Urinary bladder (tissue), 4 donors: Measurements from ENCODE around the gene TGM2. TPM values are rescaled to one million over a fixed set of nuclear protein-coding genes. Genes with fewer than 3 reads are reported as not detected.

Experiments
- DNase-seq: peaks from one replicate; pipeline ENCODE4 v3.0.0-alpha.2; 2015; ENCODE audit errors: extremely low spot score
- H3K27ac ChIP-seq: one replicate; pipeline ENCODE4 v1.5.1; 2013; ENCODE audit warnings: low read depth, mild to moderate bottlenecking, moderate library complexity
- H3K36me3 ChIP-seq: one replicate; pipeline ENCODE4 v1.6.1; 2013; ENCODE audit warnings: mild to moderate bottlenecking, moderate library complexity; ENCODE audit not compliant: insufficient read depth
- H3K4me1 ChIP-seq: one replicate; pipeline ENCODE4 v1.6.1; 2013; ENCODE audit warnings: mild to moderate bottlenecking, moderate library complexity; ENCODE audit not compliant: insufficient read depth
- H3K4me3 ChIP-seq: one replicate; pipeline ENCODE4 v1.5.1; 2013; ENCODE audit warnings: low read depth, low read length
- WGBS: extraction: QIAGEN DNeasy Blood & Tissue Kit; methylation state at CpG from one replicate; pipeline ENCODE4 v1.1.7; 2013; 5-methylcytosine and 5-hydroxymethylcytosine counted together
- polyA plus RNA-seq: library from polyadenylated mRNA; stranded (reverse); fragments of 200-250 nt; gene quantifications from one replicate; pipeline ENCODE4 v1.2.3, GENCODE V29; 2013
- total RNA-seq: library from RNA; depleted of rRNA; stranded (reverse); fragments of >200 nt; gene quantifications from one replicate; pipeline ENCODE4 v1.2.3, GENCODE V29; 2014
- donor health status: healthy with polysubstance abuse.
- donor health status: healthy.

The TGM2 gene
- total and polyA plus RNA-seq, 2 donors: 75.7 to 360 TPM

DNA sequence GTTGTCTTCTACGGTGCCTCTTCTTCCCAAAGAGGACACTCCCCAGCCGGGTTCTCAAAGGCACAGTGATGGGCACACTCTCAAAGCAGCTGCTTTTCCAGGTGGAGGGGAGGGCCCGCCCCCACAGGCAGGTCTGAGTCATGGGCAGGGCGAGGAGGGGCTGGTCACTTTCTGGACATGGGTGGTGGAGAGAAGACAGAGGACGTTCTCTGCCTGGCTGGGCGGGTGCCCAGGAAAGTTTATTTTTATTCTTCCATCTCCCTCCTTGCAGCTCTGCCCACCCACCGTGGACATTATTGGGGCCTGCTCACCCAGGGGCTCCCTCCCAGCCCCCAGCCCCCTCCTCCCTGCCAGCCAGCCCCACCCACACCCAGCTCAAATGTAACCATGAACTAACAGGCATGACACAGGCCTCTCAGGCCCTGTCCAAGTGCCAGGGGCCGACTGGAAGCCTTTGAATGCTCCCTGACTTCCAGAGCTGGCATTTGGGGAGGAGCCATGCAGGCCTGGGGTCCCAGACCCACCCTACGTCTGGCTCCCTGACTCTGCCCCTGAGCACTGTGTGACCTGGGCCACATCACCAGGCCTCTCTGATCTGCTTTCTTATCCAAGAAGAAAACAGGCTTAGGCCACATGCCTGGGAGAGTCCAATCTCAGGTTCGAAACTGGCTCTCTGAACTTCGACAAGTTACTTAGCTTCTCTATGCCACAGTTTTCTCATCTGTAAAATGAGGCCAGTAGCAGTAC, 8.0 kb downstream of the TGM2 start:
- WGBS: 47% methylated on average over 11 of the region's 11 CpGs
- no peaks in the 10 kb centered on the region for H3K4me1 ChIP-seq
- no peak overlapping the region for H3K4me3 ChIP-seq
- no peak overlapping the region for H3K27ac ChIP-seq
- no peak for DNase-seq
- no peaks in the 10 kb centered on the region for H3K36me3 ChIP-seq

DNA sequence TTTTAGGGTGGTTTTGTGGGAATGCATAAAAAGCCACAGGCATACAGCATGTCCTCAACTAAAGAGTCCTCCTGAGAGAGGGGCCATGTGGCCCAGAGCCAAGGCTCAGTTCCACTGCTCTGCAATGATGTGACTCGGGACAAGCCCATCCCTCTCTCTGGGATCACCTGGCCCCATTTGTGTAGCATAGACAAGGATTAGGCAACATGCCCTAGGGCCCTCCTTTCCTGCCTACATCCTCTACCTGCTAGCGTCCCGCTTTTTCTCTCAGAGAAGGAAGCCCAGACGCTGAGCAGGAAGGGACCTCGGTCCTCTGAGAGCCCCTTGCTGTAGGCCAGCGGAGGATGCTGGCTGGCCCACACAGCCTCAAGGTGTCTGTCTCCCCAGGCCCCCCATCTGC, 8.8 kb downstream of the TGM2 start:
- H3K36me3 ChIP-seq: no peaks in the 10 kb centered on the region
- no peaks in the 10 kb centered on the region for H3K4me1 ChIP-seq
- DNase-seq: no peak
- H3K4me3 ChIP-seq: no peak overlapping the region
- 88% methylated on average over 6 of the region's 6 CpGs for WGBS
- H3K27ac ChIP-seq: no peak overlapping the region

DNA sequence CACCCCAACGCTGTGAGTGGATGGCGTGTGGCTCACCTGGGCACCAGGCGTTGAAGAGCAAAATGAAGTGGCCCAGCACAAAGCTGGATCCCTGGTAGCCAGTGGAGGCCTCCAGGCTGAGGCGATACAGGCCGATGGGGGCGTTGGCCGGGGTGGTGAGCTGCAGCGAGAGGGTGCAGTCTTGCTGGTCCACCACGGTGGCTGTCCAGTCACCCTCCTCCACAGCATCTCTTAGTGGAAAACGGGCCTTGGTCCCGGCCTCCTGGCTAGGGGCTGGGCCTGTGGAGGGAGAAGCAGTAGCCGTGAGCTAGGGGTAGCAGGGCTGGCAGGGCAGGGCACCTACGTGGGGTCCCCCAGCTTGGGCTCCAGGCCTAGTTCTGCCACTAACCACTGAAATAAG, 9.3 kb downstream of the TGM2 start:
- DNase-seq: no peak
- no peak overlapping the region for H3K27ac ChIP-seq
- WGBS: 89% methylated on average over 13 of the region's 13 CpGs
- no peaks in the 10 kb centered on the region for H3K36me3 ChIP-seq
- no peaks in the 10 kb centered on the region for H3K4me1 ChIP-seq
- no peak overlapping the region for H3K4me3 ChIP-seq

DNA sequence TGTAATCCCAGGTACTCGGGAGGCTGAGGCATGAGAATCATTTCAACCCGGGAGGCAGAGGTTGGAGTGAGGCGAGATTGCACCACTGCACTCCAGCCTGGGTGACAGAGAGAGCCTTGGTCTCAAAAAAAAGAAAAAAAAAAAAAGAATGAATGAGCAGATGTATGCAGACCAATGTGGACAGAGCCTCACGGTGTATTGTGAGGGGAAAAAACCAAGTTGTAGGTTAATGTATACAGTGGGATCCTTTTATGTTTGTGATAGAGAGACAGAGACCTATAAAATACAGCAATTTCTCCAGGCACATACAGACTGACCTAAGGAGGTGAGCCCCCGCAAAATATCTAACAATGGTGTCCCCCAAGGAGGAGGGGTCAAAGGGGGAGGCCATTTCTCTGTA, 11.7 kb downstream of the TGM2 start:
- H3K4me1 ChIP-seq: no peaks in the 10 kb centered on the region
- 83% methylated on average over 5 of the region's 5 CpGs for WGBS
- no peak overlapping the region for H3K4me3 ChIP-seq
- H3K27ac ChIP-seq: no peak overlapping the region
- DNase-seq: no peak
- H3K36me3 ChIP-seq: no peaks in the 10 kb centered on the region

DNA sequence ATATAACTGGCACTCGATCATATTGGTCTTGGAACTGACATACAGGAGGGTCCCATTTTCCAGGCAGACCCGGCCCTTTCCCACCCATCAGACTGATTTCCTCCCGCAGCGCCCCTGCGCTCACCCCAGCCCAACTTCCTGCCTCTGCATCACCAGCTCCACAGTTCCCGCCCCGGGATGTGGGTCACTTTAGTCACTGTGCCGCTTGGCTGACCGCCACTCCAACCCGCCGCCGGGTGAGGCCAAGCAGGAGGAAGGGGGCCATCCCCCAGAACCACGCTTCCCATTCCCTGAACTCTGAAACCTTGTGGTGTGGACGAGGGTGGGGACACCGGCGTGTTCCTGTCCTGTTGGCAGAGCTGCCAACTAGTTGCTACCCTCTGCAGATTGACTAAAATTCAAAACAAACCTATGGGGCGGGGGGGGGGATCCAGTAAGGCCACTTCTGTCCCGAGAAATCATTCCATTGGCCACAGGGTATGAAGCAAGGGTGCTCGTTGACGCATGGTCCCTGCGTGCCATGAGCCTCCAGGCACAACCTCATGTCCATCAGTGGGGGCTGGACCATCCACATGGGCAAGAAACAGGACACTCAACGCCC, 12.3 kb downstream of the TGM2 start:
- H3K4me3 ChIP-seq: no peak overlapping the region
- no peak for DNase-seq
- no peaks in the 10 kb centered on the region for H3K36me3 ChIP-seq
- WGBS: 38% methylated on average over 22 of the region's 22 CpGs
- no peaks in the 10 kb centered on the region for H3K4me1 ChIP-seq
- H3K27ac ChIP-seq: peak overlapping the region; percentile 31

DNA sequence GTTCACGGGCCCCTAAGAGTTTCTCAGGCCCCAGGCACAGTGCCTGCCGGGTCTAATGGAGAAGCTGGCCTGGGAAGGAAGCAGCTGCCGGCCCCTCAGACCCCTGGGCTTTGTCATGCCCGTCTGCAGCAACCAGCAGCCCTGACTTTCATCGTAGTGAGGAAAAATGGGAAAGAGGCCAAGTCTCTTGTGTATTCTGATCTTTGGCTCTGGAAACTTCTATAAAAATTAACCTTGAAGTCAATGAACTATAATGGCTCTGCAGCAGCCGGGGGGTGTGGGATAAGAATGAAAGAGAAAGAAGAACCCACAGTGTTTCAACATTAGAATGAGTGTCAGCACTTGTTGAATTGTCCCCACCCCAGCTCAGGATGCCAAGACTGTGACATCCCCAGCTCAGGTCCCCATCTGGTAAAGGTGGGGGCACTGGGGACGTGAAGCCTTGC, 12.9 kb downstream of the TGM2 start:
- Histone ChIP-seq H3K4me1 (no peaks in the 10 kb centered on the region), H3K4me3 (no peak overlapping the region), H3K27ac (peak overlapping the region; percentile 12), H3K36me3 (peaks cover 1% of the 10 kb centered on the region)
- DNase-seq: peak; percentile 69
- WGBS: 13% methylated on average over 7 of the region's 7 CpGs

DNA sequence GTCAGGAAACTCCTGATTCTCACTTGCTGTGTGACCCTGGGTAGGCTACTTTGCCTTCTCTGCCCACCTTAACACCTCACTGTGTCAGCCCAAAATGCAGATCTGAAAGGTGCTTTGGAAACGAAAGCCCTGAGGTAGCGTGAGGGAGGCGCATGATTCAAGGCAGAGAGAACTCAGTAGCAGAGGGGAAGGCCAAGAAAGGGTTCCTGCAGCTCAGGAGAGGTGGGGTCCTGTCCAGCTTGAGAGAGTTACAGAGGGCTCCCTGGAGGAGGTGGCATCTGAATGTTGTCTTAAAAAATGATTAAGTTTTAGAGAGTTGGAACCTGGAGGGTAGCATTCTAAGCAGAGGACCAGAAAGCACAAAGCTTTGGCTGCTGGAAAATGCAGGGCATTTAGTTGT, 13.6 kb downstream of the TGM2 start:
- 91% methylated on average over 3 of the region's 3 CpGs for WGBS
- Histone ChIP-seq H3K27ac (no peak overlapping the region), H3K4me1 (no peaks in the 10 kb centered on the region), H3K4me3 (no peak overlapping the region), H3K36me3 (peaks cover 1% of the 10 kb centered on the region)
- DNase-seq: no peak

DNA sequence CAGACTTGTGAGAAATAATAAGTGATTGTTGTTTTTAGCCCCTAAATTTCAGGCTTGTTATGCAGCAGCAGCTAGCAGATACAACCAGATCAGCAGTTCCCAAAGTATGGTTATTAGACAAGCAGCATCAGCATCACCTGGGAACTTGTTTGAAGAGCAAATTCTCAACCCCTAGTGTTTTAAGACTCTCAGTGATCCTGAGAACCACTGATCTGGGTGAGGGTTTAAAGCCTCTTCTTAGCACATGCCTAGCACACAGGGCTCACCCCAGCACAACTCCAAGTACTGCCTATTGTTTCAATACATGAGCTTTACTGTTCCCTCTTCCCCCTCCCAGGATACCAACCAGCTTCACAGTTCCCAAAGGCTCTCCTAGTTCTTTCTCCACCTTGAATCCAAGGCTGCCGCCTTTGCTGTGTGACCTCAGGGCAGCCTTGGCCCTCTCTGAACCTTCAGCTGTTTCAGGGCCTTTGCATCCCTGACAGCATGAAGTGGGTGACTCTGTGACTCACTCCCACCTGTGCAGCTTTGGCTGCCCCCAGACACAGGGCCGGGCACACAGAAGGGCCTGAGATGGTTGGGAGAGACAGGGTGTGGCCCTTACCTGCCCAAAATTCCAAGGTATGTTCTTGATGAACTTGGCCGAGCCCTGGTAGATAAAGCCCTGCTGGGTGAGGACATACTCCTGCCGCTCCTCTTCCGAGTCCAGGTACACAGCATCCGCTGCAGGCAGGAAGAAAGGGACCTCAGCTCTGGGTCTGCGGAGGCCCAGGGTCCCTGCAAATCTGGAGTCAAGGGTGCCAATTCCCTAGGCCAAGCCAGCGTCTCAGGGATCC, 14.5 kb downstream of the TGM2 start:
- 95% methylated on average over 8 of the region's 8 CpGs for WGBS
- H3K27ac ChIP-seq: no peak overlapping the region
- no peak for DNase-seq
- peaks cover 1% of the 10 kb centered on the region for H3K36me3 ChIP-seq
- no peak overlapping the region for H3K4me3 ChIP-seq
- no peaks in the 10 kb centered on the region for H3K4me1 ChIP-seq

DNA sequence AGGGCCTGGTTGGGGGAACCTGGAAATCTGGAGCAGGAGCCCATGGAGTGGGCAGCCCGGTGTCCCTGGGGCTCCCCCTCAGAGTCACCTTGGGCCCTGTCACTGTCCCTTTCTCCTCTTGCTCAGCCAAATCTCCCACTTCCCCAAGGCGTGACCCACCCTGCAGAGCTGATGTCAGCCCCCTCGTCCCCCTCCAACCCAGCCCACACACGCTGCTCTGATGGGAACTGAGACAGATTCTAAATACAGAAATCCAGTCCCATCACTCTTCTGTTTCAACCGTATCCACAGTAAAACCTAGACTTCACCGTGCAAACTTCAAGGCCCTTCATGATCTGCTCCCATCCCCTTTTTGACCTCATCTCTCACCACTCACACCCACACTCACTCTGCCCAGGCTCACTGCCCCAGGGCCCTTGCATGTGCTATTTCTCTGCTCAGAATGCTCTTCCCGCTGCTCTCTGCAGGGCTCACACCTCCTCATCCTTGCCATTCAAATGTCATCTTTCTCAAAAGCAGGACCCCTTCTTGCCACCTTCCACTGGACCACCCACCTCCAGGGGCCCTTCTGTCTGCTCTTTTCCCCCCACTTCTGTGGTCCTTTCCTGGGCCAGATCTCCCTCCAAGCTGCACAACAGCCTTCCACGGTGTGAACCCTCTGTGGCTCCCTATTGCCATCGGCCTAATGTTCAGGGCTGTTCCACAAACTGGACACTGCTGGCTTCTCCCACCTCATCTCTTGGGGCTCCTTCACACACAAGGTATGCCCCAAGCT, 16.6 kb downstream of the TGM2 start:
- Histone ChIP-seq H3K36me3 (peaks cover 1% of the 10 kb centered on the region), H3K4me1 (no peaks in the 10 kb centered on the region), H3K4me3 (no peak overlapping the region), H3K27ac (no peak overlapping the region)
- no peak for DNase-seq
- 90% methylated on average over 9 of the region's 9 CpGs for WGBS

DNA sequence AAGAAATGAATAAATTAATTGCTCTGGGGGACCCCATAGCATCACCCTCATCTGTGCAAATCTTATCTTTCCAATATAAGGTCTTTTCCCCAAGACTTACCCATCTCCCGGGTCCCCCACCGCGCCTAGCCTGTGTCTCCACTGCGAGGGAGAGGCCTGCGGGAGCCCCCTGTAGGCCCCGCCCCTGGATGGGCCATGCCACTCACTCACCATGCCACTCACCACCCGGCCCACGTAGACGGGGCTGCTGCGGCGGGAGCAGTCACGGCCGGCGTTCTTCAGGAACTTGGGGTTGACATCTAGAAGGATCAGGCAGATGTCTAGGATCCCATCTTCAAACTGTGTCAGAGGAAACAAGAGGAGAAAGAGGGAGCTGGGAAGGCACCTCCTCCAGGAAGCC, 17.3 kb downstream of the TGM2 start:
- Histone ChIP-seq H3K27ac (no peak overlapping the region), H3K36me3 (peaks cover 1% of the 10 kb centered on the region), H3K4me1 (no peaks in the 10 kb centered on the region), H3K4me3 (no peak overlapping the region)
- 89% methylated on average over 14 of the region's 14 CpGs for WGBS
- no peak for DNase-seq

DNA sequence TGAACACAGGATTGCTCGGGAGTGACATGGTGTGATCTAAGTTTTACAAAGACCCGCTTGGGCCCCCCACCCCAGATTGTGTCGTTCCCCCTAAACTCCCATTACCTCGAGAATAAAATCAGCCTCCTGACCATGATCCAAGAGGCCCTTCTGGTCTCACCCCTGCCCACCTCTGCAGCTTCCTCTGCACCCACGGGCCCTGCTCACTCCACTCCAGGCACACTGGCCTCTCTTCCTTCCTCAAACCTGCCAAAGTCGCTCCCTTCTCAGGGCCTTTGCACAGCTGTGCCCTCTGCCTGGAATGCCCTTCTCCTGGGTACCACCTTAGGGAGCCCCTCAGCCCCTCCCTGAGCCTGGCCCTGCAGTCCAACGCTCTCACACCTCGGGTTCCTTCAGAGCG, 17.9 kb downstream of the TGM2 start:
- H3K4me3 ChIP-seq: no peak overlapping the region
- H3K36me3 ChIP-seq: peaks cover 1% of the 10 kb centered on the region
- 81% methylated on average over 9 of the region's 9 CpGs for WGBS
- DNase-seq: no peak
- no peaks in the 10 kb centered on the region for H3K4me1 ChIP-seq
- H3K27ac ChIP-seq: no peak overlapping the region

DNA sequence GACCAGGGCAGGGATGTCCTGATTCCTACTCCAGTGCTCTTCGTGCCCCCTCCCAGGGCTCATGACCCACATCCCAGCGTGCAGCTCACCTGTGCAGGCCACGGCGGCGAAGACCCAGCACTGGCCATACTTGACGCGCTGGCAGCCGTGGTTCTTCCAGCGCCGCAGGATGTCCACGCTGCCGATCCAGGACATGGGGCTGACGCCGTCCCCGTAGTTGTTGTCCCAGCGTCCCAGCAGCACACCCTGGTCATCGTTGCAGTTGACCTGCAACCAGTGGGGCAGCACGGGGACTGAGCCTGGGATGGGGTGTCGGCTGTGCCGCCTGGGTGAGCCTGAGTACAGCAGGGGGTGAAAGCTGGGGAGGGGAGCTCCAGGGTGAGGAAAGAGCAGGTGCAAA, 18.4 kb downstream of the TGM2 start:
- Histone ChIP-seq H3K4me1 (no peaks in the 10 kb centered on the region), H3K27ac (no peak overlapping the region), H3K4me3 (no peak overlapping the region), H3K36me3 (peaks cover 1% of the 10 kb centered on the region)
- DNase-seq: no peak
- 91% methylated on average over 20 of the region's 20 CpGs for WGBS

DNA sequence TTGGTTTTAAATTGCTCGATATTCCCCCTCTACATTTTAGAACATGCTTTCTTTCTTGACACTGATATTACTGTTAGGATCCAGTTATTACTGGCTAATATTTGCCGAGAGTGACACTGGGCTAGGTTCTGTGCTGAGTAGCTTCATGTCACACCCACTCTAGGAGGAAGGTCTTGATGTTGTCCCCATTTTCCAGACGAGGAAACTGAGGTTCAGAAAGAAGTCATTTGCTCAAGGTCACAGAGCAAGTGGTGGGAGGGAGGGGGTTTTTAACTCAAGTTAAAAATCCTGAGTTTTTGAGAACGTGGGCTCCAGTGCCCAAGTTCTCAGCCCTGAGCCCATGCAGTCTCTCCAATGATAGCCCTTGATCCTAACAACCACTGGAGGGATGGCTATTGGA, 18.9 kb downstream of the TGM2 start:
- H3K36me3 ChIP-seq: peaks cover 1% of the 10 kb centered on the region

More for the DNA sequence above, 18.9 kb downstream of the TGM2 start:
- no peak overlapping the region for H3K4me3 ChIP-seq
- H3K4me1 ChIP-seq: no peaks in the 10 kb centered on the region
- no peak for DNase-seq
- 79% methylated on average over 4 of the region's 4 CpGs for WGBS
- no peak overlapping the region for H3K27ac ChIP-seq
